Endodermal cell (in vitro differentiated cells): ENCODE measurements around the gene RGS7. TPM values are rescaled to one million over a fixed set of nuclear protein-coding genes. Genes with fewer than 3 reads are reported as not detected.

ENCODE experiments used
- DNase-seq: peaks from one replicate; pipeline ENCODE4 v3.0.0-alpha.2; 2017
- H3K27ac ChIP-seq: 2 replicates; pipeline ENCODE4 v1.5.1; 2013; ENCODE audit warnings: mild to moderate bottlenecking, low read depth, low read length, moderate library complexity
- H3K27me3 ChIP-seq: 2 replicates; pipeline ENCODE4 v1.6.1; 2013; ENCODE audit warnings: mild to moderate bottlenecking, low read length, moderate library complexity; ENCODE audit not compliant: insufficient read depth, control insufficient read depth, poor library complexity, severe bottlenecking
- H3K36me3 ChIP-seq: 2 replicates; pipeline ENCODE4 v1.7.0; 2013; ENCODE audit warnings: mild to moderate bottlenecking, low read length, moderate library complexity; ENCODE audit not compliant: control insufficient read depth, insufficient read depth
- H3K4me1 ChIP-seq: one replicate; pipeline ENCODE4 v1.7.0; 2013; ENCODE audit warnings: low read length; ENCODE audit not compliant: control insufficient read depth, insufficient read depth
- H3K4me3 ChIP-seq: 2 replicates; pipeline ENCODE4 v1.5.1; 2013; ENCODE audit warnings: mild to moderate bottlenecking, low read length, moderate library complexity
- H3K9ac ChIP-seq: 2 replicates; pipeline ENCODE4 v1.6.1; 2013; ENCODE audit warnings: mild to moderate bottlenecking, low read length, moderate library complexity; ENCODE audit not compliant: poor library complexity, severe bottlenecking; ENCODE audit errors: extremely low read depth
- H3K9me3 ChIP-seq: 2 replicates; pipeline ENCODE4 v1.6.1; 2013; ENCODE audit warnings: mild to moderate bottlenecking, low read length, moderate library complexity; ENCODE audit not compliant: control insufficient read depth
- H3K27ac Mint-ChIP-seq: 2 replicates; pipeline ENCODE4 v1.8.0; 2020; ENCODE audit warnings: mixed read lengths
- H3K27me3 Mint-ChIP-seq: 2 replicates; pipeline ENCODE4 v1.8.0; 2021; ENCODE audit warnings: mild to moderate bottlenecking, mixed read lengths; ENCODE audit not compliant: insufficient read depth
- H3K36me3 Mint-ChIP-seq: 2 replicates; pipeline ENCODE4 v1.8.0; 2020; ENCODE audit warnings: low read depth, mixed read lengths
- H3K4me1 Mint-ChIP-seq: 2 replicates; pipeline ENCODE4 v1.8.0; 2020; ENCODE audit warnings: mixed read lengths
- H3K4me3 Mint-ChIP-seq: 2 replicates; pipeline ENCODE4 v1.8.0; 2020; ENCODE audit warnings: mild to moderate bottlenecking, moderate library complexity, mixed read lengths
- H3K9me3 Mint-ChIP-seq: 2 replicates; pipeline ENCODE4 v1.8.0; 2020; ENCODE audit warnings: mild to moderate bottlenecking, mixed read lengths
- CTCF ChIP-seq: fragments of 200-600 bp; sonication (generic); conservative IDR thresholded peaks from 2 replicates; pipeline ENCODE4 v1.5.0; 2021; ENCODE audit warnings: antibody characterized with exemption, mild to moderate bottlenecking
- WGBS, 2 experiments: methylation state at CpG; one replicate each; pipeline versions ENCODE4 v1.1.5 to v1.1.7; 2013; ENCODE audit warnings: missing lambda C conversion rate in 2 of 2, mixed read lengths in 1 of 2; ENCODE audit not compliant: insufficient coverage in 1 of 2, insufficient read length in 1 of 2; 5-methylcytosine and 5-hydroxymethylcytosine counted together
- total RNA-seq, 2 donors: library from RNA; stranded (reverse); fragmentation: NEBNext Ultra II Directional in 1 of 2; extraction: Animal tissue kit (Norgen Biotek cat#: 25700) in 1 of 2; gene quantifications; 2 replicates in 1 of 2; 3 replicates in 1 of 2; pipeline ENCODE4 v1.2.1, GENCODE V29; 2021

The RGS7 gene
- total RNA-seq, 2 donors from 2014 or later, result 1.0 to 1.1 TPM

- no peak for DNase-seq
These were observed 154.6 kb downstream of the RGS7 start for GRCh38 chr1:241202401-241202800.

GRCh38 chr1:241186716-241187115 lies 170.3 kb downstream of the RGS7 start:
- TF ChIP-seq CTCF, result no peak
- H3K4me1 Mint-ChIP-seq, result peaks cover 4% of the 10 kb centered on the region
- H3K4me3 ChIP-seq, result no peak overlapping the region
- H3K4me3 Mint-ChIP-seq, result no peak overlapping the region
- no peak overlapping the region for H3K9ac ChIP-seq
- H3K36me3 Mint-ChIP-seq, result no peaks in the 10 kb centered on the region
- H3K27ac Mint-ChIP-seq, result no peak overlapping the region
- H3K9me3 Mint-ChIP-seq, result peaks cover 9% of the 10 kb centered on the region
- H3K27me3 Mint-ChIP-seq, result no peaks in the 10 kb centered on the region
- WGBS, 2 experiments, result 90% methylated on average over 5 of the region's 8 CpGs; no CpG with 5 or more reads in 1 of the 2 experiments
- H3K27ac ChIP-seq, result no peak overlapping the region
- no peaks in the 10 kb centered on the region for H3K36me3 ChIP-seq
- DNase-seq, result no peak
- H3K27me3 ChIP-seq, result no peaks in the 10 kb centered on the region
- no peaks in the 10 kb centered on the region for H3K9me3 ChIP-seq
- H3K4me1 ChIP-seq, result no peaks in the 10 kb centered on the region

More at GRCh38 chr1:241202401-241202800, 154.6 kb downstream of the RGS7 start:
- no peaks in the 10 kb centered on the region for H3K4me1 ChIP-seq
- Mint-ChIP-seq H3K4me1 (peaks cover 8% of the 10 kb centered on the region), H3K36me3 (no peaks in the 10 kb centered on the region), H3K27ac (peak overlapping the region; percentile 40), H3K4me3 (no peak overlapping the region), H3K9me3 (no peaks in the 10 kb centered on the region), H3K27me3 (no peaks in the 10 kb centered on the region)
- H3K9me3 ChIP-seq, result no peaks in the 10 kb centered on the region
- no peaks in the 10 kb centered on the region for H3K36me3 ChIP-seq
- 46 to 67% methylated on average over 3 to 4 of the region's 4 CpGs for WGBS, 2 experiments
- no peak overlapping the region for H3K4me3 ChIP-seq
- H3K27ac ChIP-seq, result no peak overlapping the region
- no peak overlapping the region for H3K9ac ChIP-seq
- TF ChIP-seq CTCF, result no peak
- no peaks in the 10 kb centered on the region for H3K27me3 ChIP-seq

- Histone ChIP-seq H3K27me3 (peaks cover 13% of the 10 kb centered on the region), H3K4me1 (no peaks in the 10 kb centered on the region), H3K9me3 (no peaks in the 10 kb centered on the region), H3K27ac (no peak overlapping the region), H3K36me3 (no peaks in the 10 kb centered on the region), H3K9ac (no peak overlapping the region), H3K4me3 (no peak overlapping the region)
- Mint-ChIP-seq H3K4me1 (peaks cover 5% of the 10 kb centered on the region), H3K27me3 (peaks cover 2% of the 10 kb centered on the region), H3K4me3 (no peak overlapping the region), H3K27ac (no peak overlapping the region), H3K9me3 (no peaks in the 10 kb centered on the region), H3K36me3 (no peaks in the 10 kb centered on the region)
- WGBS, 2 experiments, result 93 to 94% methylated on average over 4 to 5 of the region's 5 CpGs
- no peak for DNase-seq
- no peak for TF ChIP-seq CTCF
These were observed 175.0 kb downstream of the RGS7 start for GRCh38 chr1:241181971-241182370.
